ENCODE measurements around the gene CDC37. TPM values are rescaled to one million over a fixed set of nuclear protein-coding genes. Genes with fewer than 3 reads are reported as not detected.

CDC37 gene
- total RNA-seq, 2 donors from 2014 or later: 128 to 286 TPM

- H3K4me1 ChIP-seq: no peaks in the 10 kb centered on the region
- no peak overlapping the region for H3K4me3 ChIP-seq
- TF ChIP-seq CTCF (IDR thresholded peaks at IDR 0.05): no peak
- H3K36me3 ChIP-seq: peaks cover 12% of the 10 kb centered on the region
- no peak overlapping the region for H3K27ac ChIP-seq
- intact Hi-C loops (cut with DNase I): no loop called here
- DNase-seq: no peak
- H3K27me3 ChIP-seq: no peaks in the 10 kb centered on the region
- no peaks in the 10 kb centered on the region for H3K9me3 ChIP-seq
- H3K9ac ChIP-seq (ENCODE audit: low read depth in 2 of 2, low read length in 2 of 2): no peak overlapping the region
Measured at GRCh38 chr19:10365518-10365917, 37.8 kb downstream of the CDC37 start.

- no peak for TF ChIP-seq CTCF (IDR thresholded peaks at IDR 0.05)
- intact Hi-C loops (cut with DNase I): no loop called here
Measured at GRCh38 chr19:10364644-10365043, 38.7 kb downstream of the CDC37 start.

GRCh38 chr19:10363789-10364281 is 39.5 kb downstream of the CDC37 start:
- Histone ChIP-seq H3K9ac (ENCODE audit: low read depth in 2 of 2, low read length in 2 of 2) (no peak overlapping the region), H3K27ac (no peak overlapping the region), H3K36me3 (peaks cover 12% of the 10 kb centered on the region), H3K4me3 (no peak overlapping the region), H3K9me3 (no peaks in the 10 kb centered on the region), H3K27me3 (no peaks in the 10 kb centered on the region), H3K4me1 (no peaks in the 10 kb centered on the region)
- intact Hi-C loops (cut with DNase I): no loop called here
- DNase-seq: no peak
- TF ChIP-seq CTCF (IDR thresholded peaks at IDR 0.05): no peak

More at GRCh38 chr19:10364644-10365043, 38.7 kb downstream of the CDC37 start:
- Histone ChIP-seq H3K4me1 (no peaks in the 10 kb centered on the region), H3K9ac (ENCODE audit: low read depth in 2 of 2, low read length in 2 of 2) (no peak overlapping the region), H3K36me3 (peaks cover 12% of the 10 kb centered on the region), H3K4me3 (no peak overlapping the region), H3K27me3 (no peaks in the 10 kb centered on the region), H3K9me3 (no peaks in the 10 kb centered on the region), H3K27ac (no peak overlapping the region)
- DNase-seq: no peak

GRCh38 chr19:10362259-10362658 is 41.1 kb downstream of the CDC37 start:
- Histone ChIP-seq H3K9ac (ENCODE audit: low read depth in 2 of 2, low read length in 2 of 2) (no peak overlapping the region), H3K4me3 (no peak overlapping the region), H3K9me3 (no peaks in the 10 kb centered on the region), H3K27ac (no peak overlapping the region), H3K4me1 (no peaks in the 10 kb centered on the region), H3K27me3 (no peaks in the 10 kb centered on the region), H3K36me3 (peaks cover 12% of the 10 kb centered on the region)
- no peak for DNase-seq
- no peak for TF ChIP-seq CTCF (IDR thresholded peaks at IDR 0.05)
- intact Hi-C loops (cut with DNase I): no loop called here

- Histone ChIP-seq H3K27me3 (no peaks in the 10 kb centered on the region), H3K4me3 (no peak overlapping the region), H3K9me3 (no peaks in the 10 kb centered on the region), H3K27ac (no peak overlapping the region), H3K36me3 (peaks cover 12% of the 10 kb centered on the region), H3K9ac (ENCODE audit: low read depth in 2 of 2, low read length in 2 of 2) (no peak overlapping the region), H3K4me1 (no peaks in the 10 kb centered on the region)
- no peak for TF ChIP-seq CTCF (IDR thresholded peaks at IDR 0.05)
- intact Hi-C loops (cut with DNase I): no loop called here
- no peak for DNase-seq
Measured at GRCh38 chr19:10361569-10362011, 41.8 kb downstream of the CDC37 start.
